Fibroblast of villous mesenchyme (primary cell): ENCODE data around the gene RBM45. TPM values are rescaled to one million over a fixed set of nuclear protein-coding genes. Genes with fewer than 3 reads are reported as not detected.
"Not testable (repeated sequence)": the region's sequence is repeated elsewhere in the genome, so short reads cannot be mapped to it uniquely, and the experiment has no call there.

ENCODE experiments used
- DNase-seq: peaks from one replicate; pipeline ENCODE4 v3.0.0-alpha.2; 2010; ENCODE audit warnings: low read depth
- H3K4me3 ChIP-seq: 2 replicates; pipeline ENCODE4 v1.5.1; 2011; ENCODE audit warnings: low read depth, mild to moderate bottlenecking, low read length
- total RNA-seq: library from RNA; depleted of rRNA; stranded (reverse); fragments of >200 nt; gene quantifications from 2 replicates; pipeline ENCODE4 v1.2.3, GENCODE V29; 2012
- TF ChIP-seq, protein P1 (sequence below): IDR thresholded peaks from 2 replicates; pipeline ENCODE4 v1.5.1; 2012; ENCODE audit warnings: low read depth, mild to moderate bottlenecking, low read length; ENCODE audit not compliant: insufficient read depth

Gene RBM45
- total RNA-seq, 1 donor = 19.0 TPM

DNA sequence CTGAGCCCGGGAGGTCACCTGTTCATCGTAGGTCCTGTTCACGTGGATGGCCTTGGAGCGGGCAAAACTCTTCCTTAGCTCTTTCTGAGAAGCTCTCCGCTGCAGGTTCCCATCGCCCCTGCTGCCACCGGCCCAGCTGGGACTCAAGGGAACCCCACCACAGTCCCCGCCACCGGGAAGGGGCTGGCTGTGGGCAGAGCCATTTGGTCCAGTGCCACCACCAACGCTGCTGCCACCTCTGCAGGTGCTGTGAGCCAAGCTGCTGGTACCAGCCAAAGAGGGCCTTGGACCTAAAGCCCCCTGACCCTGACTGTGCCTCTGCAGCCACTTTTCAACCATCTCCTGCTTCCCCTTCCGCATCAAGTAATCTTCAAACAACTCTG is 40.2 kb upstream of the RBM45 start:
- no peak for DNase-seq
- no peak overlapping the region for H3K4me3 ChIP-seq
- TF ChIP-seq, protein P1, sequence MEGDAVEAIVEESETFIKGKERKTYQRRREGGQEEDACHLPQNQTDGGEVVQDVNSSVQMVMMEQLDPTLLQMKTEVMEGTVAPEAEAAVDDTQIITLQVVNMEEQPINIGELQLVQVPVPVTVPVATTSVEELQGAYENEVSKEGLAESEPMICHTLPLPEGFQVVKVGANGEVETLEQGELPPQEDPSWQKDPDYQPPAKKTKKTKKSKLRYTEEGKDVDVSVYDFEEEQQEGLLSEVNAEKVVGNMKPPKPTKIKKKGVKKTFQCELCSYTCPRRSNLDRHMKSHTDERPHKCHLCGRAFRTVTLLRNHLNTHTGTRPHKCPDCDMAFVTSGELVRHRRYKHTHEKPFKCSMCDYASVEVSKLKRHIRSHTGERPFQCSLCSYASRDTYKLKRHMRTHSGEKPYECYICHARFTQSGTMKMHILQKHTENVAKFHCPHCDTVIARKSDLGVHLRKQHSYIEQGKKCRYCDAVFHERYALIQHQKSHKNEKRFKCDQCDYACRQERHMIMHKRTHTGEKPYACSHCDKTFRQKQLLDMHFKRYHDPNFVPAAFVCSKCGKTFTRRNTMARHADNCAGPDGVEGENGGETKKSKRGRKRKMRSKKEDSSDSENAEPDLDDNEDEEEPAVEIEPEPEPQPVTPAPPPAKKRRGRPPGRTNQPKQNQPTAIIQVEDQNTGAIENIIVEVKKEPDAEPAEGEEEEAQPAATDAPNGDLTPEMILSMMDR = no peak

DNA sequence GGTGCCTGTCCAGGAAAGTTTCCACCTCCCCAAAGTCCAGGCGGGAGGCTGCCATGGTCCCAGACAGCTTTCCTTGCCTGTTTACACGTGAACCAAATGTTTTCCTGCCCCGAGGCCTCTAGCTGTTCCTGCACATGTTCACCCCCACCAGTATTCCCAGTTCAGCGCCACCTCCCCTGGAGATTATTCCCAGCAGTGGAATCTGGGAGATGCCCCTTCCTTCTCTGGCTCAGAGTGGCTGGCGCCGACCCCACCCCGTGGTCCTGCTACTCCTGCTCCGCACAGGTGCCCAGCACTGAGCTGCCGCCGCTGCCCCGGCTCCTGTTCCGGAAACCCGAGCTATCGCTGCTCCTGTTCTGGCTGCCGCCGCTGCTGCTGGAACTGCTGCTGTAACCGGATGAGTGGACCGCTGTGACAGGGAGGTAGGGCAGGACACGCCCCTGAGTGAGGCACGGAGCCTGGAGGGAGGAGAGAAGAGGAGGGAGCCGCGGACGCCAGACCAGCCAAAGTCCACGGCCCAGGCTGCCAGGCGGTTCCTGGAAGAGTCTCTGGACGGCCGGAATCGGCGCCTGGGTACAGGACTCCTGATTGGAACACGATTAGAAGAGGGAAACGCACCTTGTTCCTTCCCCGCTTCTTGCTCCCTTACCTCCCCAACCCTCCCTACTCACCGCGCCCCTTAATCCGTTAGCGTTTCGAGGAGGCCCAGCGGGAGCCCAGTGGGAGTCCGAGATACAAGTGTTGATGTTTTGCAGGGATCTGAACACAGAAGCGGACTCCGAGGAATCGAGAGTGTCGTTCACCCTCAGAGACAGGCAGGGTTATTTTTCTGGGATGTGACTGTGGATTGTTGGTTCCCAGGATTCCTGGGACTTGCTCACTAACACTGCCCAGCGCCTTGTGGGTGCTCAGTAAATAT is 39.6 kb upstream of the RBM45 start, which contains the start of gene PDE11A:
PDE11A (minus strand) TSS at position 395 of the 919 bp plus-strand sequence; CDS start at position 55, 340 bp downstream.
- peak within 1 kb of the TSS; percentile 61 for H3K4me3 ChIP-seq
- TF ChIP-seq, protein P1 = no peak
- DNase-seq = peak; percentile 58

DNA sequence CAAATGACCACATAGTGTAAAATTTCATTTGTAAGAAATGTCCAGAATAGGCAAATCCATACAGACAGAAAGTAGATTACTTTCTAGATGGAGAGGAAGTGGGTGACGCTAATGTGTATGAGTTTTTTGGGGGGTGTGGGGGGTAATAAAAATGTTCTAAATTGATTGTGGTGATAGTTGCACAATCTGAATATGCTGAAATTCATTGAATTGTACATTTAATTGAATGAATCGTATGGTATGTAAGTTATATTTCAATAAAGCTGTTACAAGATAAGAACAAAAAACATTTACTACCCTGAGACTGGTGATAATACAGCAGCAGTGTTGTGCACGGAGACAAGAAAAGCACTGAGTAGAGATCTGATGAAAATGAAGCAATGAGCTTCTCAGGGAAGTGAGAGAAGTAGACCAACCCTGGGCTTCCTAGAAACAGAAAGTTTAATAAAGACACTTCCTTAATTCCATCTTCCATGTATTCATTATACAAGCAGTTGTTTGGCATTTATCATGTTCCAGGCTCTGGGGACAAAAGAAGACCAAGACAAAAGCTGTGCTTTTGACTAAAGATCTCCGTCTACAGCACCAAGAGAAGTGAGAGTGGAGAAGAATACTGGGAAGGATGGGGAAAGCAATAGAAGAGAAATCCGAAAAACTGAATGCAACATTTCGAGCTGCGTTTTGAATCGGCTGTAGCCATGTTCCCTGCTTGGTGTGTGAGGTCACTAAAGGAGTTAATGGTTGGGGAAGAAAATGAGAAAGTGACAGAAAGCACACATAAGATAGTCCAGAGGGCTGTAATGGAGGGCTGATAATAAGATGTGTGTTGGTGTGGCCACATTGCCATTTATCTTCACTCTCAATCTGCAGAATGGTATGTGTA is 37.9 kb upstream of the RBM45 start:
- DNase-seq = peak; percentile 11
- TF ChIP-seq, protein P1 = no peak
- no peak overlapping the region for H3K4me3 ChIP-seq

- H3K4me3 ChIP-seq = no peak overlapping the region
- no peak for DNase-seq
- TF ChIP-seq, protein P1 = no peak
These were observed 37.3 kb upstream of the RBM45 start for GRCh38 chr2:178075006-178075326.

DNA sequence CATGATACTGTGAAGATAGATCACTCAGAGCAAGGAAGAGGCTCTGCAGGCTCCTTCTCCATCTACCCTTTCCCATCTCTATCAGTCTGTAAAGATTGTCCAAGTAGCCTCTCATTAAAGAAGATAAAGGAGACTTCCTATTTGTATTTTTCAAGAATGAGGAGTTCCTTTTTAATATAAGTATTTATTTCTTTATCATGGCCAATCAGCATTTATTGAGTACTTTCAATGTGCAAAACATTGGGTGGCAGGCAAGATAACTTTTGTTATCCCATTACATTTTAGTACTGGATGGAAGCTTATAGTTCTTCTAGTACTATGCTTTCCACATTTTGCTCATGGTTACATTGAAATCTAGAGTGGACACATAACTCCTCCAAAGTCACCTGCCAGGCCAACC is 36.1 kb upstream of the RBM45 start:
- H3K4me3 ChIP-seq = no peak overlapping the region
- DNase-seq = no peak
- TF ChIP-seq, protein P1 = no peak

DNA sequence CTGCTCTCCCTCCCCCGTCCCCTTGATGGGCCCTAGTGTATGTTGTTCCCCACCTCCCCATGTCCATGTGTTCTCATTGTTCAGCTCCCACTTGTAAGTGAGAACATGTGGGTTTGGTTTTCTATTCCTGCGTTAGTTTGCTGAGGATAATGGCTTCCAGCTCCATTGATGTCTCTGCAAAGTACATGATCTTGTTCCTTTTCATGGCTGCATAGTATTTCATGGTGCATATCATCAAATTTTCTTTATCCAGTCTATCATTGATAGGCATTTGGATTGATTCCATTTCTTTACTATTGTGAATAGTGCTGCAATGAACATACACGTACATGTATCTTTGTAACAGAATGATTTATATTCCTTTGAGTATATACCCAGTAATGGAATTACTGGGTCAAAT is 33.0 kb upstream of the RBM45 start:
- DNase-seq, H3K4me3 ChIP-seq: not testable (repeated sequence)
